Measurements from ENCODE around the gene BMP2K. TPM values are rescaled to one million over a fixed set of nuclear protein-coding genes. Genes with fewer than 3 reads are reported as not detected.

BMP2K gene
- total RNA-seq, 1 donor: 78.4 TPM

Small RNAs within 50 kb of the gene (small RNA-seq; reads per million reads assigned to genes)
- not detected for gene AC098818.1
- not detected for gene MIR5096
- not detected for gene RN7SL127P

Other genes with a start within 250 kb of the BMP2K start
- 4.6 TPM for gene ANXA3, start 224.6 kb upstream of the BMP2K start, total RNA-seq
- gene PAQR3, start 163.1 kb downstream of the BMP2K start, total RNA-seq: 15.9 TPM